GM12801 (cell line): ENCODE results near the gene PPP2R5B.

Source experiments
- TF ChIP-seq, protein P1 (sequence below): IDR thresholded peaks from one replicate; pipeline ENCODE4 v1.5.1; 2011; ENCODE audit warnings: control low read depth; ENCODE audit not compliant: insufficient read length; ENCODE audit errors: extremely low read depth

PPP2R5B gene

DNA sequence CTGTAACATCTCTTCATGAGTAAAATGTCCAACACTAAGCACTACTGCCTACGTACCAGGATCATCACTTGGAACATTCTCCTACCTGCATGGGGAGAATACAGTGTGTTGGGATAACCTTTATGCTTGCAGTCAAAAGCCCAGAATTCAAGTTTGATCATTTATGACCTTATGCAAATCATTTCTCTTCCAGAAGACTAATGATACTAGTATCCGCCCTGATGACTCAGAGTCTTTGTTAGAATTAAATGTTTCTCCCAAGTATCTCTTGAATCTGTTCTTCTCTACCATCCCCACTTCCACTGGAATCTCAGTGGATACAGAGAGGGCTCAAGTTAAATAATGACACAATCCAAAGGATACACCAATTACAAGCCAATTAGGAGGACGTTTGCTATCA is 35.0 kb downstream of the PPP2R5B start:
- TF ChIP-seq, protein P1, sequence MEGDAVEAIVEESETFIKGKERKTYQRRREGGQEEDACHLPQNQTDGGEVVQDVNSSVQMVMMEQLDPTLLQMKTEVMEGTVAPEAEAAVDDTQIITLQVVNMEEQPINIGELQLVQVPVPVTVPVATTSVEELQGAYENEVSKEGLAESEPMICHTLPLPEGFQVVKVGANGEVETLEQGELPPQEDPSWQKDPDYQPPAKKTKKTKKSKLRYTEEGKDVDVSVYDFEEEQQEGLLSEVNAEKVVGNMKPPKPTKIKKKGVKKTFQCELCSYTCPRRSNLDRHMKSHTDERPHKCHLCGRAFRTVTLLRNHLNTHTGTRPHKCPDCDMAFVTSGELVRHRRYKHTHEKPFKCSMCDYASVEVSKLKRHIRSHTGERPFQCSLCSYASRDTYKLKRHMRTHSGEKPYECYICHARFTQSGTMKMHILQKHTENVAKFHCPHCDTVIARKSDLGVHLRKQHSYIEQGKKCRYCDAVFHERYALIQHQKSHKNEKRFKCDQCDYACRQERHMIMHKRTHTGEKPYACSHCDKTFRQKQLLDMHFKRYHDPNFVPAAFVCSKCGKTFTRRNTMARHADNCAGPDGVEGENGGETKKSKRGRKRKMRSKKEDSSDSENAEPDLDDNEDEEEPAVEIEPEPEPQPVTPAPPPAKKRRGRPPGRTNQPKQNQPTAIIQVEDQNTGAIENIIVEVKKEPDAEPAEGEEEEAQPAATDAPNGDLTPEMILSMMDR, result no peak

DNA sequence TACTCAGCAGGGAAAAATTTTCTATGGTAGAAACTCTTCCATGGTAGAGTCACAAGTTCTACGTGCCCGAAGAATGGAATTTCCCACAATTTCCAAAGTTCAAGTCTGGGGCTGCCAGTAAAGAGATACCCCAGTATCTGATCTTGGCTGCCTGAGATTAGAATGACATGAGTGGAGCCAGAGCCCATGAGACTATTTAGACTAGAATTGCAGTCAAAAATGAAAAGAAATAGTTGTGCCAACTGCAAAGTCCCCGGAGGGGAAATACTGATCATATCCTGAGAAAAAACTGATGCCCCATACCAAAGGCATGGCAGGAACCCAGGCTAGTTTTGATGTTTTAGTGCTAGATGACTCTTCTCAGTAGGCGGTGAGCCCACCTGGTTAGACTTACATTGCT is 36.2 kb downstream of the PPP2R5B start:
- TF ChIP-seq, protein P1, result no peak

DNA sequence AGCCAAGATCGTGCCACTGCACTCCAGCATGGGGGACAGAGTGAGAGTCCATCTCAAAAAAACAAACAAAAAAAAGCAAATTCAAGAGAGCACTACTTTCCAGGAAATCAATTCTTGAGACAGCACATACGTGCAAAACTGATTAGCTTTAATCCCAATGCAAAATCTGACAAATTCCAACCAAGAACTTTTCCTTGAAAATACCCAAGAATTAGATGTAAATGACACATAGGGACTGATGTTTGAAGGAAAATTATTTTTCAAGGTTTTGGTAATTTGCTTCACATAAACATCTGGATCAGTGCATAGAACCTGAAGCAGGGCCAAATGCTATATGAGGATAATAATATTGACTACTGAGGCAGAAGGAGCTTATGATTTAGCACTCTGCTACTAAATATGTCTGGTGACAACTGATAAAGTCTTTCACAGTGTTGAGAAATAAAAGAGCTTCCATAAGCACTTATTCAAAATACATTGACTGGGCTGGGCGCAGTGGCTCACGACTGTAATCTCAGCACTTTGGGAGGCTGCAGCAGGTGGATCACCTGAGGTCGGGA is 38.7 kb downstream of the PPP2R5B start:
- TF ChIP-seq, protein P1, result no peak

DNA sequence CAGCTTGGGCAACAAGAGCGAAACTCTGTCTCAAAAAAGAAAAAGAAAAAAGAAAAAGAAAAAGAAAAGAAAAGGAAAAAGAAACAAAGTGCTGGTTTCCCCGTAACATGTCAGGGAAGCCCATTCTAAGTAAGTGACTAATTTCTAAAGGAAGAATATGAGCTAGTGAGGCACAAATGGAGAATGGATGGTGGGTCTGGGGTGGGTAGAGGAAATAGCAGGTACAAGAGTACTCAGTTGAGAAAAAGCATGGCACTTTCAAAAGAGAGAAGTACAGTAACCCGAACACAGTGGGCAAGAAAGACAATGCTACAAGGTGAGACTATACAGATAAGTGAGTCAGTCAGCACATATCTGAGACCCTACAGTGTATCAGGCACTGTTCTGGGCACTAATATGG is 42.9 kb downstream of the PPP2R5B start:
- TF ChIP-seq, protein P1, result no peak

DNA sequence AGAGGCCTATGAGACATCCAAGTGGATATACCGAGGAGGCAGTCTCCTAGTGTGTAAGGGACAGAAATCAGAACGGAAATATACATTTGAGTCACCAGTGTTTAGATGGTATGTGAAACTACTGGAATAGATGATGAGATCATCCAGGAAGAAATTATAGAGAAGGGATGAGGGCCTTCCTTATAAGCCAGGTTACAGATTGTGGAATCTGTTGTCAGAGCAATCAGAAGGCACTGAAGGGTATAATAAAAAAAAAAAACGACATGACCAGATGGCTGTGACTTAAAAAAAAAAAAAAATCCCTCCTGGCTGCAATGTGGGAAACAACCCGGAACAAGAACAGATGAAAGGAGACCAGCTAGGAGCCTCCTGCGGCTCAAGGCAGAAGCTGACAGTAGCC is 44.7 kb downstream of the PPP2R5B start:
- TF ChIP-seq, protein P1, result no peak

DNA sequence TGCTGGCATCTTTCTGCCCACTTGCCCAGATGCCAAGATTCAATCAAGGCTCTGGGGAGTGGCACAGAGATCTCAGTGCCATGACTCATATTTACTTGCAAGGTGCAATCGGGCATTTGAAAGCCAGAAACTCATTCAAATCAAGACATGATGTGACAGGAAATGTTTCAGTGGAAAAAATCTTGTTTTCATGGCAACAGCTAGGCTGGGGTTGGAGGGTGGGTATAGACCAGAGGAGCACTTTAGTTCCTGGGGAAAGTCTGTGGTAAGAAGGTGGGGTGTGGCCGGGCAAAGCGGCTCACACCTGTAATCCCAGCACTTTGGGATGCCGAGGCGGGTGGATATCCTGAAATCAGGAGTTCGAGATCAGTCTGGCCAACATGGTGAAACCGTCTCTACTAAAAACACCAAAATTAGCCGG is 46.3 kb downstream of the PPP2R5B start:
- TF ChIP-seq, protein P1, result no peak

DNA sequence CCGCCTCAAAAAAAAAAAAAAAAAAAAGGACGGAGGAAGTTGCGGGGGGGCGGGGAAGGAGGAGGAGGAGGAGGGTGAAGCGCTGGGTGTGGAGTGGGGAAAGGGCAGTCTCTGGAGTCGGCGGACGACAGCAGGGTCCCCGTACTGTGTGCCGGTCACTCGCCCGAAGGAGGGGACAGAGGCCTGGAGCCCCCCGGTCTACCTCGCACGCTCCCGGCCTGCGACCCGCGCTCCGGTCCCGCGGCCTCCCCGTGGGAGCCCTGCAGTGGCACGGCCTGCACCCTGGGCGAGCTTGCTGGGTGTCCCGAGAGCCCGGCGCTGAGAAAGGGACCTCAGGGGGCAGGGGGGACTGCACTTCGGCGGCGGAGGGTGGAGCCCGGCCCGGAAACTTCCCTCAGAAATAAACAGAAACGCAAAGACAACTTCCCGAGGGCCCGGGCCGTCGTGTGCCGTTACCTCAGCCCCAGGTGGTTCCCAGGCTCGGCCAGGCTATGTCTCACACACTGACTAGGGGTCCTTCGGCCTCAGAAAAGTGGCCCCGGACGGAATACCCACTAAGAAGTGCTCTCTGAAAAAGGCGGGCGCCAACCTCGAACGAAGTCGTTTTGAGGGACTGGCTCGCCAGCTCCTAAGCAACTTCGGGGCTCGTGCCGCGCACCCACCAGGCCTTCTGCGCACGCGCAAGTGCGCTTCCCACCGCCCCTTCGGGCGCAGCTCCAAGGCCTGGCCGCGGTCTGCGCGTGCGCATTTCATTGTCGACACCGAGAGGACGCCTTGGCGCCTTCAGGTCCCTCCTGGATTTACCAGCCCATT is 47.1 kb downstream of the PPP2R5B start, which contains the start of gene MAJIN:
TSS of gene MAJIN (minus strand) at position 688 of the 813 bp plus-strand sequence. CDS start 12,703 bp downstream, outside the sequence.
- TF ChIP-seq, protein P1, result no peak
